ENCODE measurements around the gene TOX2. TPM values are rescaled to one million over a fixed set of nuclear protein-coding genes. Genes with fewer than 3 reads are reported as not detected.
"Not testable (repeated sequence)": the region's sequence is repeated elsewhere in the genome, so short reads cannot be mapped to it uniquely, and the experiment has no call there.

TOX2 gene
- total RNA-seq, 1 donor from 2014 or later = 4.7 TPM

GRCh38 chr20:44038681-44039123, 124.0 kb downstream of the TOX2 start:
- Mint-ChIP-seq H3K4me3 (no peak overlapping the region), H3K36me3 (no peaks in the 10 kb centered on the region), H3K27ac (no peak overlapping the region), H3K9me3 (no peaks in the 10 kb centered on the region), H3K27me3 (peaks cover 52% of the 10 kb centered on the region), H3K4me1 (ENCODE audit: unreplicated experiment) (peaks cover 5% of the 10 kb centered on the region)
- TF ChIP-seq CTCF (conservative IDR thresholded peaks at IDR 0.05) = no peak
- DNase-seq (ENCODE audit: extremely low spot score, unreplicated experiment) = peak; percentile 34

- H3K27me3 Mint-ChIP-seq = peaks cover 55% of the 10 kb centered on the region
- no peak overlapping the region for H3K27ac Mint-ChIP-seq
- H3K9me3 Mint-ChIP-seq = no peaks in the 10 kb centered on the region
Measured at GRCh38 chr20:44039147-44039546, 124.5 kb downstream of the TOX2 start.

GRCh38 chr20:44039741-44040140, 125.1 kb downstream of the TOX2 start:
- TF ChIP-seq CTCF (conservative IDR thresholded peaks at IDR 0.05) = no peak
- no peak overlapping the region for H3K27ac Mint-ChIP-seq
- no peaks in the 10 kb centered on the region for H3K9me3 Mint-ChIP-seq
- H3K4me1 Mint-ChIP-seq (ENCODE audit: unreplicated experiment) = peaks cover 5% of the 10 kb centered on the region
- DNase-seq (ENCODE audit: extremely low spot score, unreplicated experiment) = peak; percentile 57
- no peak overlapping the region for H3K4me3 Mint-ChIP-seq
- H3K27me3 Mint-ChIP-seq = peaks cover 54% of the 10 kb centered on the region
- no peaks in the 10 kb centered on the region for H3K36me3 Mint-ChIP-seq

More at GRCh38 chr20:44039147-44039546, 124.5 kb downstream of the TOX2 start:
- DNase-seq (ENCODE audit: extremely low spot score, unreplicated experiment) = no peak
- Mint-ChIP-seq H3K36me3 (no peaks in the 10 kb centered on the region), H3K4me3 (no peak overlapping the region), H3K4me1 (ENCODE audit: unreplicated experiment) (peaks cover 5% of the 10 kb centered on the region)
- no peak for TF ChIP-seq CTCF (conservative IDR thresholded peaks at IDR 0.05)

- DNase-seq (ENCODE audit: extremely low spot score, unreplicated experiment) = no peak
- Mint-ChIP-seq H3K4me1 (ENCODE audit: unreplicated experiment) (peaks cover 5% of the 10 kb centered on the region), H3K9me3 (no peaks in the 10 kb centered on the region), H3K27ac (no peak overlapping the region), H3K27me3 (peaks cover 51% of the 10 kb centered on the region), H3K4me3 (no peak overlapping the region), H3K36me3 (no peaks in the 10 kb centered on the region)
- TF ChIP-seq CTCF (conservative IDR thresholded peaks at IDR 0.05) = no peak
Measured at GRCh38 chr20:44040202-44040915, 125.7 kb downstream of the TOX2 start.

GRCh38 chr20:44041001-44041400, 126.3 kb downstream of the TOX2 start:
- no peak overlapping the region for H3K27ac Mint-ChIP-seq
- no peaks in the 10 kb centered on the region for H3K36me3 Mint-ChIP-seq
- no peak for TF ChIP-seq CTCF (conservative IDR thresholded peaks at IDR 0.05)
- peak; percentile 42 for DNase-seq (ENCODE audit: extremely low spot score, unreplicated experiment)
- H3K27me3 Mint-ChIP-seq = peaks cover 53% of the 10 kb centered on the region
- H3K9me3 Mint-ChIP-seq = no peaks in the 10 kb centered on the region
- no peak overlapping the region for H3K4me3 Mint-ChIP-seq
- peaks cover 5% of the 10 kb centered on the region for H3K4me1 Mint-ChIP-seq (ENCODE audit: unreplicated experiment)

- H3K27me3 Mint-ChIP-seq = peaks cover 38% of the 10 kb centered on the region
- not testable (repeated sequence) for H3K9me3 Mint-ChIP-seq; H3K36me3 Mint-ChIP-seq; DNase-seq (ENCODE audit: extremely low spot score, unreplicated experiment); H3K27ac Mint-ChIP-seq; H3K4me1 Mint-ChIP-seq (ENCODE audit: unreplicated experiment); H3K4me3 Mint-ChIP-seq
Measured at GRCh38 chr20:44044712-44045111, 130.1 kb downstream of the TOX2 start.
